KOPT-K1 (cell line): ENCODE results near the gene MIOX.

Experiments used
- H3K27ac ChIP-seq: fragments of 200-600 bp; sonication (generic); 2 replicates; pipeline ENCODE4 v1.5.1; 2016; ENCODE audit warnings: antibody characterized with exemption, mild to moderate bottlenecking, low read depth, low read length; ENCODE audit not compliant: poor library complexity, severe bottlenecking
- H3K36me3 ChIP-seq: fragments of 200-600 bp; sonication (generic); 2 replicates; pipeline ENCODE4 v1.5.1; 2017; ENCODE audit warnings: antibody characterized with exemption, mild to moderate bottlenecking, low read length, moderate library complexity; ENCODE audit not compliant: insufficient read depth
- H3K9me3 ChIP-seq: fragments of 200-600 bp; sonication (generic); 2 replicates; pipeline ENCODE4 v1.5.1; 2017; ENCODE audit warnings: antibody characterized with exemption, low read length, mild to moderate bottlenecking; ENCODE audit not compliant: insufficient read depth, poor library complexity, severe bottlenecking

MIOX gene

DNA sequence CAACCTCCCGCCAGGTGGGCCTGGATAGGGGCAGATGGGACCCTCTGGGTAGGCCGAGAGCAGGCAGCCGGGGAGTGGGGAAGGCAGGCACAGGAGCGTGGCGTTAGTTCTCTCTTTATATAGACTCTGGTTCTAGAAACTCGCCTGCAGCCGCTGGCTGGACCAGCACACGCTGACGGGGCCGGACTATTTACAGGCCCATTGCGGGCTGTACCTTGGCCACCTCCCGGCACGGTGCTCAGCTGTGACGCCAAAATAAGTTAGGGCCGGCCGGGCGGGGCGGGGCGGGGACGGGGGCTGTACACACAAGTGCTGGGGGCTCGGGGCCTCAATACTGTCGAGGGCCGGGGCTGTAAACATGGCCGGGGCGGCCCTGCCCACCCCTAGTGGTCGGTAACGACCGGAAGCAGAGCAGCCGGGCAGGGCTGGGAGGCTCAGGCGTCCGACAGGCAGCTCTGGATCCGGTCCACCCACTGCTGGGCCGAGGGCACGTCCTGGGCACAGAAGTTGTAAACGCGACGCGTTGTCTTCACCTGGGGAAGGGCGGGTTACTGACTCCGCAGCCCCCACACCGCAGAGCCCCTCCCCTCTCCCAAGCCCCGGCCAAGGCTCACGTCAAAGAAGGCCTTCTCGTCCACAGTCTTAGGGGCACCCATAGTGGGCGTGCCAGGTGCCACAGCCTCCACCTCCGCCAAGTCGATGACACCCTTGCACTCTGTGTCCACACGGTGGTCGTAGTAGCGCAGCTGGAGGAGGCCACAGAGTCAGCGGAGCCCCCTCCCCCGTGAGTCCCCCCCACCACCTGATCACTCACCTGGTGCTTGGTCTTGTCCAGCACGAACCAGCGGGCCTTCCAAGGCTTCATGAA lies 39.7 kb upstream of the MIOX start:
- H3K27ac ChIP-seq = no peak overlapping the region
- no peaks in the 10 kb centered on the region for H3K9me3 ChIP-seq
- H3K36me3 ChIP-seq = peaks cover 93% of the 10 kb centered on the region

GRCh38 chr22:50447576-50448551 lies 38.8 kb upstream of the MIOX start:
- Histone ChIP-seq H3K36me3 (peaks cover 97% of the 10 kb centered on the region), H3K9me3 (no peaks in the 10 kb centered on the region), H3K27ac (no peak overlapping the region)

- Histone ChIP-seq H3K9me3 (no peaks in the 10 kb centered on the region), H3K27ac (no peak overlapping the region), H3K36me3 (peaks cover 99% of the 10 kb centered on the region)
Observed at GRCh38 chr22:50452649-50453048, 34.0 kb upstream of the MIOX start.

GRCh38 chr22:50454556-50455075 lies 32.0 kb upstream of the MIOX start:
- Histone ChIP-seq H3K9me3 (no peaks in the 10 kb centered on the region), H3K36me3 (peaks cover 99% of the 10 kb centered on the region), H3K27ac (no peak overlapping the region)

- H3K27ac ChIP-seq = no peak overlapping the region
- no peaks in the 10 kb centered on the region for H3K9me3 ChIP-seq
- H3K36me3 ChIP-seq = peaks cover 99% of the 10 kb centered on the region
Observed at GRCh38 chr22:50455201-50455600, 31.5 kb upstream of the MIOX start.

DNA sequence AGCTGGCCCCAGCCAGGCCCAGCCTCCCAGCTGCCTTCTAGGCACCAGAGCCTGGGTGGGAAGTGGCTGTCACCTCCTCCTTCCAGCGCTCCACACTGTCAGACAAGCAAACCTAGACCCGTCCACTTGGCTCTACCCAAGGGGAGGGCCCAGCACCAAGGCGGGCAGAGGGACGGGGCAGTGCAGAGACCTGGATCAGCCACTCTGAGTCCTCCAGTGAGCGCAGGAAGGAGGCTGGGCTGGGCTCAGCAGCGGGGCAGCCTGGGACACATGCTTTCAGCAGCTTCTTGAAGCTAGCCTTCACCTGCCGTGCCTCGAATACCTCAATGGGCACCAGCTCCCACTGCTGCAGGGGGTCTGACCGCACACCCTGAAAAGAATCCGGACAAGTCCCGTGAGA lies 30.6 kb upstream of the MIOX start:
- Histone ChIP-seq H3K27ac (no peak overlapping the region), H3K9me3 (no peaks in the 10 kb centered on the region), H3K36me3 (peaks cover 99% of the 10 kb centered on the region)

DNA sequence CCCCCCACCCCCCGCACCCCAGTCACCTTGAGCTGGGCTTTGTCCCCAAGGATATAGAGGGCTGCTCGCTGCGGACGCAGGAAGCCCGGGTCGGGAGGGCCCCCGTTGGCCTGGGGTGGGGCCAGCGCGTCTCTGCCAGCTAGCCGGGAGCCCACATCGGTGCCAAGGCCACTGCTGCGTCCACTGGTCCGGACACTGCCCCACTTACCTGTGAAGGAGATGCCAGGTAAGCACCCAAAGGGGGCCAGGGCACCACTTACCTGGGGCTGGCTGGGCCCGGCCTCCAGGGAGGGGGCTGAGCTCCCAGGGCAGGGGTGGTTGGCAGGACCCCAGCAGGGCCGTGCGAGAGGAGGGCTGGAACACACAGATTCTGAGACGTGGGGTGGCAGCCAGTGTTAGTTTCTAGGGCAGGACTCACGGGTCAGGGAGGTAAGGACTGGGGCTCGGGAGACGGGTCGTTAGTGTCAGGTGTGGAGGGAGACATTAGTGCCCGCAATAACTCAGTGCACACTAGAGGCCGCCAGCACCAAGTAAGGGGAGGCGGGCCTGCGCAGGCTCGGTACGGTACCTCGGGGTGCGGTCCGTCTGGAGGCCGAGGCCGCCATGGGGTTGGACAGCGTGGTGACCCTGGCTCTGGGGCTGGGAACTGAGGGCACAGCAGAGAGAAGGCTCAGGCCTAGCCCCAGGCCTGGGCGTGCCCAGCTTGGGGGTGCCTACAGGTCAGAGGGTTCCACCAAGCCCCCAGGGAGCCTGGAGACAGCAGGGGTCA lies 30.0 kb upstream of the MIOX start:
- Histone ChIP-seq H3K9me3 (no peaks in the 10 kb centered on the region), H3K36me3 (peaks cover 99% of the 10 kb centered on the region), H3K27ac (no peak overlapping the region)

DNA sequence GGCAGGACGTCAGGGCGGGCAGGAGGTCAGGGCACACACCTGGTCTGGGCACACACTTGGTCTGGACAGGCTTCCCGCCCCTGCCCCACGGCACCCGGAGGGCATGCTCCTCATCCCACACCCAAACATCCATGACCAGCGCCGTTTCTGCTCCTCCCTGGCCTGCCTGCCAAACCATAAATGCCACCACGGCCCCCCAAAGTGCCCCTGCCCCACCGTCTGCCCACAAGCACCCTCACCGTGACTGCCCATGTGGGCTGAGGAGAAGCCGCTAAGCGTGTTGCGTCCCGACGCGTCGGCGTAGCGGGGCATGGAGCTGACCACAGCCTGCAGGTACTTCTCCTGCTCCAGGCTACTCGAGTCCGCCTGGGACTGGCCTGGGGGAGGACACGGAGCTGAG lies 27.6 kb upstream of the MIOX start:
- Histone ChIP-seq H3K27ac (no peak overlapping the region), H3K36me3 (peaks cover 99% of the 10 kb centered on the region), H3K9me3 (no peaks in the 10 kb centered on the region)

- no peaks in the 10 kb centered on the region for H3K9me3 ChIP-seq
- H3K36me3 ChIP-seq = peaks cover 99% of the 10 kb centered on the region
- no peak overlapping the region for H3K27ac ChIP-seq
Observed at GRCh38 chr22:50459496-50460140, 27.0 kb upstream of the MIOX start.

GRCh38 chr22:50460938-50461337 lies 25.7 kb upstream of the MIOX start:
- H3K36me3 ChIP-seq = peaks cover 99% of the 10 kb centered on the region
- no peak overlapping the region for H3K27ac ChIP-seq
- no peaks in the 10 kb centered on the region for H3K9me3 ChIP-seq

- no peaks in the 10 kb centered on the region for H3K9me3 ChIP-seq
- H3K27ac ChIP-seq = no peak overlapping the region
- H3K36me3 ChIP-seq = peaks cover 100% of the 10 kb centered on the region
Observed at GRCh38 chr22:50461536-50461935, 25.1 kb upstream of the MIOX start.

DNA sequence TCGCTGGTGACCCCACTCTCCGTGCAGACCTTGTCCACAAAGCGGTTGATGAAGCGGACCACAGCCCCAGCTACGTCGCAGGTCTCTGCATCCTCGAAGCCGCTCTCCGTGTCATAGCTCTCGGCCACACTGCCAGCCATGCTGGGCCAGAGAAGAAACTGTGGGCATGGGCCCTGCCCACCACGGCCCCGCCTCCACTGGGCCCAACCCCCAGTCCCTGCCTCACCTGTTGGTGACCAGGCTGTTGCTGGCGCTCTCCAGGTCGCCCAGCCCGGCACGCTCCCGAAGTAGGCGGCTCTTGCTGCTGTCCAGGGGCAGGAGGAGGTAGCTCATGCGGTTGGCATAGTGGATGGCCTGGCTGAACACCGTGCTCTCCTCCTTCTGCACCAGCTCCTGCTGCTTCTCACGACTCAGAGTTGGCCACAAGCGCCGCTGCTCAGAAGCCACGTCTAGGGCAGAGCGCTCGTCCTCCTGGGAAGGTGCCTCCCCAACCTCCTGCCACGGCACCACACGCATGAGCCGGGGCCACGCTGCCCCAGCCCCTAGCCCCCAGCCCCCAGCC lies 24.6 kb upstream of the MIOX start:
- Histone ChIP-seq H3K36me3 (peaks cover 100% of the 10 kb centered on the region), H3K9me3 (no peaks in the 10 kb centered on the region), H3K27ac (no peak overlapping the region)

DNA sequence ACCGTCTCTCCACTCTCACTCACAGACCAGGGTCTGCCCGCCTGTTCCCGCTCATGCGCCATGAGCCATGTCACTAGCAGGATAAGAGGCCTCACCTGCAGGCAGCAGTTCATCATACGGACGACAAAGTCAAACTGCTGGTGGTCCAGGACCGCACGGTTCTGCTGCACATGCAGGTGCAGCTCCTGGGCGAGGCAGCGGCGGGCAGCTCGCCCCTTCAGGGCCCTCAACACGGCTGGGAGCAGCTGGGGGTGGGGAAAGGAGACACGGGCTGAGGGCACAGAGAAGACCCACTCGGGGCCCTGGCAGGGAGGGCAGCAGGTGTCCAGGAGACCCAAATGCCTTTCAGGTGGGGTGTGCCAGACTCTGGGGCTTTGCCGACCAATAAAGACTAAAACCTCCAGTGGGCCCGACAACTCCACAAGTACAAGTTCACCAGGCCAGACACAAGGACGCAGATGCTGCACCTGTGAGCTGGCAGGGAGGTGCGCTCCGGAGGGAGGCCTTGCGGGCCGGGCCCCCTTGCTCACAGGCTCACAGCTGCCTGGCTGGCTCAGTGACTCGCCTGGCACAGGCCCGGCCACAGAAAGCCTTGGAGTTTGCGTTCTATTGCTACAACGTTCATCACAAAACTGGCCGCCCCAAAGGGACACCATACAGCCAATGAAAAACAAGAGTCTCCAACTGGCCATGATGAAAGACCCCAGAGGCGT lies 23.3 kb upstream of the MIOX start:
- H3K36me3 ChIP-seq = peaks cover 92% of the 10 kb centered on the region
- no peak overlapping the region for H3K27ac ChIP-seq
- H3K9me3 ChIP-seq = no peaks in the 10 kb centered on the region
